Measurements from ENCODE around the gene HK3. TPM values are rescaled to one million over a fixed set of nuclear protein-coding genes. Genes with fewer than 3 reads are reported as not detected.
A peak's percentile ranks its signal among the peaks of the same experiment; 100 is the strongest.
"Not testable (repeated sequence)": the region's sequence is repeated elsewhere in the genome, so short reads cannot be mapped to it uniquely, and the experiment has no call there.

Gene HK3
- total and polyA plus RNA-seq, 9 of the 15 experiments (the other 6 are each of a cell fraction or from before 2014, with no cell fraction given): 0.16 TPM; not detected in 8

- Histone ChIP-seq H2AFZ (ENCODE audit: low read depth, low read length) (no peak overlapping the region), H3K4me3 (no peak overlapping the region), H3K27ac (ENCODE audit: extremely low read depth, low read depth, low read length) (no peak overlapping the region), H3K4me2 (ENCODE audit: insufficient read depth, low read length) (no peak overlapping the region), H3K27me3 (ENCODE audit: control insufficient read depth in 2 of 2, insufficient read depth in 2 of 2, low read length in 2 of 2) (peaks cover 45 to 69% of the 10 kb centered on the region in 2 experiments), H3K9me1 (ENCODE audit: control insufficient read depth, insufficient read depth, low read length) (peaks cover 4% of the 10 kb centered on the region), H3K36me3 (ENCODE audit: control insufficient read depth, insufficient read depth, low read length) (no peaks in the 10 kb centered on the region), H4K20me1 (replicated peaks; ENCODE audit: control insufficient read depth, insufficient read depth, low read length) (peaks cover 19% of the 10 kb centered on the region; the same call in 1 of the 2 replicates), H3K9me3 (replicated peaks; ENCODE audit: control insufficient read depth, insufficient read depth, low read depth, low read length) (no peaks in the 10 kb centered on the region), H3K4me1 (replicated peaks in 1 of 2; ENCODE audit: control insufficient read depth in 2 of 2, insufficient read depth in 2 of 2, low read length in 2 of 2) (peaks cover 0 to 49% of the 10 kb centered on the region in 2 experiments; a peak in 2 of 5 replicates), H3K79me2 (ENCODE audit: control insufficient read depth, insufficient read depth, low read length) (no peaks in the 10 kb centered on the region), H3K9ac (ENCODE audit: insufficient read depth in 1 of 2, low read depth in 2 of 2, low read length in 2 of 2) (peak overlapping the region in 1 of 2 experiments; percentile 55; a peak in 1 of 4 replicates)
- no TSS peak for BruUV-seq (replicated peaks)
- WGBS (ENCODE audit: insufficient coverage, low coverage, missing lambda C conversion rate): 3% methylated on average over 14 of the region's 16 CpGs
- POLR2A ChIA-PET: interaction anchor here (0.7 kb wide), 3 partner anchors 197 to 334 kb away, joined by 3 read pairs; no protein-coding TSS in a partner anchor
- ATAC-seq (no peak), FAIRE-seq (no peak), DNase-seq (ENCODE audit: extremely low read depth in 1 of 4, low spot score in 3 of 4) (no peak)
- in situ Hi-C loops (cut with MboI): no loop called here
- CTCF ChIA-PET (ENCODE audit: low intra/inter-chr PET ratio): no interaction called here
- intact Hi-C loops (cut with micrococcal nuclease): no loop called here
- TF ChIP-seq PCBP1 (IDR thresholded peaks at IDR 0.05; ENCODE audit: low read depth, low read length, poor library complexity, severe bottlenecking) (no peak), FOXK1 (CRISPR knock-in tag; IDR thresholded peaks at IDR 0.05; ENCODE audit: borderline replicate concordance) (no peak), ETS1 (conservative IDR thresholded peaks at IDR 0.05; ENCODE audit: control insufficient read depth, low read depth, low read length) (no peak), HDAC8 (tag; IDR thresholded peaks at IDR 0.05) (no peak), RAD51 (IDR thresholded peaks at IDR 0.05; ENCODE audit: borderline replicate concordance, low read depth) (no peak), NCOA2 (IDR thresholded peaks at IDR 0.05; ENCODE audit: partially characterized antibody in 2 of 2) (no peak), MEF2D (tag; conservative IDR thresholded peaks at IDR 0.05; ENCODE audit: low read depth) (no peak), SIN3B (IDR thresholded peaks at IDR 0.05; ENCODE audit: low read depth) (no peak), ERF (CRISPR knock-in tag; IDR thresholded peaks at IDR 0.05) (no peak), CEBPB (tag; IDR thresholded peaks at IDR 0.05) (no peak), EZH2 (IDR thresholded peaks at IDR 0.05; ENCODE audit: borderline replicate concordance, low read depth, low read length) (no peak), XRCC3 (IDR thresholded peaks at IDR 0.05) (no peak), CREB3L1 (IDR thresholded peaks at IDR 0.05; ENCODE audit: borderline replicate concordance, low read depth) (no peak)
Measured at GRCh38 chr5:176873541-176874172, 25.5 kb downstream of the HK3 start.

GRCh38 chr5:176873011-176873410 lies 26.1 kb downstream of the HK3 start:
- peaks cover 20% of the 10 kb centered on the region; the same call in 1 of the 2 replicates for H4K20me1 ChIP-seq (replicated peaks; ENCODE audit: control insufficient read depth, insufficient read depth, low read length)
- BruUV-seq (replicated peaks); DNase-seq (ENCODE audit: extremely low read depth in 1 of 4, low spot score in 3 of 4); CTCF ChIA-PET (ENCODE audit: low intra/inter-chr PET ratio); intact Hi-C loops (cut with micrococcal nuclease); H3K9me3 ChIP-seq (replicated peaks; ENCODE audit: control insufficient read depth, insufficient read depth, low read depth, low read length); H3K36me3 ChIP-seq (ENCODE audit: control insufficient read depth, insufficient read depth, low read length); H3K9me1 ChIP-seq (ENCODE audit: control insufficient read depth, insufficient read depth, low read length); H2AFZ ChIP-seq (ENCODE audit: low read depth, low read length); in situ Hi-C loops (cut with MboI); ATAC-seq; FAIRE-seq; H3K9ac ChIP-seq (ENCODE audit: insufficient read depth in 1 of 2, low read depth in 2 of 2, low read length in 2 of 2); H3K27ac ChIP-seq (ENCODE audit: extremely low read depth, low read depth, low read length); H3K4me3 ChIP-seq; H3K79me2 ChIP-seq (ENCODE audit: control insufficient read depth, insufficient read depth, low read length); H3K4me2 ChIP-seq (ENCODE audit: insufficient read depth, low read length): not testable (repeated sequence)
- peaks cover 0 to 54% of the 10 kb centered on the region in 2 experiments; a peak in 2 of 5 replicates for H3K4me1 ChIP-seq (replicated peaks in 1 of 2; ENCODE audit: control insufficient read depth in 2 of 2, insufficient read depth in 2 of 2, low read length in 2 of 2)
- POLR2A ChIA-PET: interaction anchor here (0.5 to 0.7 kb wide), 4 partner anchors 9 to 217 kb away, joined by 3 to 4 read pairs (median 3); no protein-coding TSS in a partner anchor
- 0% methylated on average over 2 of the region's 2 CpGs for WGBS (ENCODE audit: insufficient coverage, low coverage, missing lambda C conversion rate)
- H3K27me3 ChIP-seq (ENCODE audit: control insufficient read depth in 2 of 2, insufficient read depth in 2 of 2, low read length in 2 of 2): peaks cover 40 to 69% of the 10 kb centered on the region in 2 experiments

Measured in K562 (cell line).